WTC11 (cell line): ENCODE measurements around the gene LDLRAD3. TPM values are rescaled to one million over a fixed set of nuclear protein-coding genes. Genes with fewer than 3 reads are reported as not detected.

Source experiments
- ATAC-seq: fragments of 200-7000 bp; cut with Tn5 transposase; 2 replicates; pipeline ENCODE4 v1.10.0; 2021; ENCODE audit warnings: mild to moderate bottlenecking, moderate library complexity
- CTCF ChIA-PET: fragments of 300-600 bp; sonication (Branson Sonifier 250); formaldehyde crosslinking; loops from one replicate; lab custom pipeline; 2021; ENCODE audit warnings: antibody characterized with exemption; lab: Charles Lee
- POLR2A ChIA-PET: fragments of 350-600 bp; sonication (Branson Sonifier 250); formaldehyde crosslinking; loops from one replicate; lab custom pipeline; 2021; ENCODE audit warnings: antibody characterized with exemption; lab: Charles Lee
- DNase-seq: peaks from one replicate; pipeline ENCODE4 v3.0.0; 2021; ENCODE audit warnings: low spot score
- H3K27ac Mint-ChIP-seq: 2 replicates; pipeline ENCODE4 v1.8.0; 2021; ENCODE audit warnings: mixed read lengths
- H3K27me3 Mint-ChIP-seq: 2 replicates; pipeline ENCODE4 v1.8.0; 2021; ENCODE audit warnings: low read depth, mild to moderate bottlenecking, moderate library complexity, mixed read lengths
- H3K36me3 Mint-ChIP-seq: 2 replicates; pipeline ENCODE4 v1.8.0; 2021; ENCODE audit warnings: mixed read lengths
- H3K4me1 Mint-ChIP-seq: 2 replicates; pipeline ENCODE4 v1.8.0; 2022; ENCODE audit warnings: mixed read lengths
- H3K4me3 Mint-ChIP-seq: 2 replicates; pipeline ENCODE4 v1.8.0; 2021; ENCODE audit warnings: mild to moderate bottlenecking, moderate library complexity, mixed read lengths
- H3K9me3 Mint-ChIP-seq: 2 replicates; pipeline ENCODE4 v1.8.0; 2021; ENCODE audit warnings: mixed read lengths
- AFF4 ChIP-seq: sonication (generic); formaldehyde crosslinking; IDR thresholded peaks from 2 replicates; pipeline ENCODE4 v1.8.1; 2023; ENCODE audit warnings: mild to moderate bottlenecking, missing genetic modification reagents, borderline replicate concordance
- CBFB ChIP-seq: sonication (generic); formaldehyde crosslinking; IDR thresholded peaks from 2 replicates; pipeline ENCODE4 v1.8.1; 2022; ENCODE audit warnings: mild to moderate bottlenecking, low read depth, missing genetic modification reagents
- E2F4 ChIP-seq: sonication (generic); formaldehyde crosslinking; IDR thresholded peaks from 2 replicates; pipeline ENCODE4 v1.8.1; 2022; ENCODE audit warnings: low read depth, mild to moderate bottlenecking, moderate library complexity, missing genetic modification reagents, borderline replicate concordance
- ETV6 ChIP-seq: sonication (generic); formaldehyde crosslinking; IDR thresholded peaks from 2 replicates; pipeline ENCODE4 v1.8.1; 2022; ENCODE audit warnings: mild to moderate bottlenecking, missing genetic modification reagents
- FOXP1 ChIP-seq: sonication (generic); formaldehyde crosslinking; IDR thresholded peaks from 2 replicates; pipeline ENCODE4 v1.8.0; 2022; ENCODE audit warnings: missing genetic modification reagents, mild to moderate bottlenecking, moderate library complexity, borderline replicate concordance
- FOXP4 ChIP-seq: sonication (generic); formaldehyde crosslinking; IDR thresholded peaks from 2 replicates; pipeline ENCODE4 v1.8.0; 2022; ENCODE audit warnings: mild to moderate bottlenecking, missing genetic modification reagents
- HMGA2 ChIP-seq: fragments of 250-450 bp; sonication (Bioruptor Pico); IDR thresholded peaks from 2 replicates; pipeline ENCODE4 v1.4.0; 2021; ENCODE audit warnings: mild to moderate bottlenecking, moderate library complexity
- JAZF1 ChIP-seq: fragments of 250-450 bp; sonication (Bioruptor Pico); IDR thresholded peaks from 2 replicates; pipeline ENCODE4 v1.9.0; 2021; ENCODE audit warnings: moderate library complexity, mild to moderate bottlenecking, inconsistent platforms
- NR3C1 ChIP-seq: sonication (generic); formaldehyde crosslinking; conservative IDR thresholded peaks from 2 replicates; pipeline ENCODE4 v1.8.1; 2023; ENCODE audit warnings: low read depth, mild to moderate bottlenecking, missing genetic modification reagents
- PRDM15 ChIP-seq: sonication (generic); formaldehyde crosslinking; IDR thresholded peaks from 2 replicates; pipeline ENCODE4 v1.8.0; 2022; ENCODE audit warnings: missing genetic modification reagents
- PRRX2 ChIP-seq: fragments of 250-450 bp; sonication (Bioruptor Pico); IDR thresholded peaks from 2 replicates; pipeline ENCODE4 v1.8.0; 2021; ENCODE audit warnings: mild to moderate bottlenecking
- RORB ChIP-seq: fragments of 250-450 bp; sonication (Bioruptor Pico); IDR thresholded peaks from 2 replicates; pipeline ENCODE4 v1.9.0; 2021; ENCODE audit warnings: mild to moderate bottlenecking
- SMAD3 ChIP-seq: sonication (generic); formaldehyde crosslinking; IDR thresholded peaks from 2 replicates; pipeline ENCODE4 v1.8.0; 2022; ENCODE audit warnings: missing genetic modification reagents, mild to moderate bottlenecking, borderline replicate concordance
- SMAD4 ChIP-seq: sonication (generic); formaldehyde crosslinking; IDR thresholded peaks from 2 replicates; pipeline ENCODE4 v1.8.0; 2022; ENCODE audit warnings: mild to moderate bottlenecking, missing genetic modification reagents
- ZNF423 ChIP-seq: fragments of 250-450 bp; sonication (Bioruptor Pico); IDR thresholded peaks from 2 replicates; pipeline ENCODE4 v2.1.2; 2022; ENCODE audit warnings: mild to moderate bottlenecking, moderate library complexity
- ZNF671 ChIP-seq: fragments of 250-450 bp; sonication (Bioruptor Pico); IDR thresholded peaks from 2 replicates; pipeline ENCODE4 v1.8.0; 2021; ENCODE audit warnings: mild to moderate bottlenecking
- total RNA-seq: library from RNA; stranded (reverse); gene quantifications from 3 replicates; pipeline ENCODE4 v1.2.3, GENCODE V29; 2021
- TF ChIP-seq, protein P1 (sequence below): sonication (generic); formaldehyde crosslinking; IDR thresholded peaks from 2 replicates; pipeline ENCODE4 v1.8.1; 2022; ENCODE audit warnings: mild to moderate bottlenecking, moderate library complexity, missing genetic modification reagents
- TF ChIP-seq, protein P2 (sequence below): fragments of 250-450 bp; sonication (Bioruptor Pico); IDR thresholded peaks from 2 replicates; pipeline ENCODE4 v1.9.0; 2021; ENCODE audit warnings: mild to moderate bottlenecking, borderline replicate concordance
- TF ChIP-seq, protein P3 (sequence below): sonication (generic); formaldehyde crosslinking; conservative IDR thresholded peaks from 2 replicates; pipeline ENCODE4 v1.8.1; 2022; ENCODE audit warnings: mild to moderate bottlenecking, missing genetic modification reagents

LDLRAD3 gene
- total RNA-seq, 1 experiment from 2014 or later, result 14.5 TPM

DNA sequence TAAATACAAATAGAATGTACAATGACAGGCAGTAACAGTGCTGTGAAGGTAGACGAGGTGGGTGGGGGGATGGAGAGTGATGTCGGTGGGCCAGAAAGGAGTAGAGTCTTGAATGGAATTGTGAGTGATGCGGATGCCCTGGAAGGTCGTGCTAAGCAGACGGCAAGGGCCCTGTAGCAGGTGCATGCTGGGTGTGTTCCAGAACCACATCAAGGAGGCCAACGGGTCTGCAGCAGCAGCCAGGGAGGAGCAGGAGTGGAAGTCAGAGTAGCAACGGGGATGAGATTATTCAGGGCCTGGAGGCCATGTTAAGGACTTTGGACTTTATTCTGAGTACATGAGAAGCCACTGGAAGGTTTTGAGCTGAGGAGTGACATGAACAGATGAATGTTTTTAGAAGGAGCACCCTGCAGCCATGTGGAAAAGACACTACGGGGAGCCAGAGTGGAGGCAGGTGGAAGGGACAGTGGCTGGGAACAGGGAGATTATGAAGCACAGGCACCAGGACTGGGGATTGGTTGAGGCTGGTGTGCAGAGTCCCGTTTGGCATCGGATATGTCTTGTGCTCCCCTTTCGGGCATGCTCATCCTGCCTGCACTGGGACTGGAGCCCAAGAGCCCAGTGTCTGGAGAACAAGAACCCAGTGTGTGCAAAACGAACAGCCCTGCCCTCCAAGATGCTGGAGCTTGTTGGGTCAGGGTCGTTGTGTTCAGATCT lies 271.3 kb downstream of the LDLRAD3 start (continued):
- TF ChIP-seq FOXP1 (CRISPR knock-in tag), result no peak
- no peak for TF ChIP-seq ETV6 (CRISPR knock-in tag)
- no peak for TF ChIP-seq HMGA2 (CRISPR knock-in tag)
- no peak for TF ChIP-seq ZNF423
- TF ChIP-seq, protein P1, sequence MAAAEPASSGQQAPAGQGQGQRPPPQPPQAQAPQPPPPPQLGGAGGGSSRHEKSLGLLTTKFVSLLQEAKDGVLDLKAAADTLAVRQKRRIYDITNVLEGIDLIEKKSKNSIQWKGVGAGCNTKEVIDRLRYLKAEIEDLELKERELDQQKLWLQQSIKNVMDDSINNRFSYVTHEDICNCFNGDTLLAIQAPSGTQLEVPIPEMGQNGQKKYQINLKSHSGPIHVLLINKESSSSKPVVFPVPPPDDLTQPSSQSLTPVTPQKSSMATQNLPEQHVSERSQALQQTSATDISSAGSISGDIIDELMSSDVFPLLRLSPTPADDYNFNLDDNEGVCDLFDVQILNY, result no peak
- no peak for TF ChIP-seq SMAD4 (CRISPR knock-in tag)
- TF ChIP-seq PRRX2, result no peak
- no peak for TF ChIP-seq RORB

GRCh38 chr11:36215693-36216060 lies 271.8 kb downstream of the LDLRAD3 start:
- Mint-ChIP-seq H3K27me3 (no peaks in the 10 kb centered on the region), H3K27ac (no peak overlapping the region), H3K36me3 (peaks cover 14% of the 10 kb centered on the region; the same call in 1 of the 2 replicates), H3K4me3 (no peak overlapping the region), H3K4me1 (peaks cover 20% of the 10 kb centered on the region), H3K9me3 (peaks cover 23% of the 10 kb centered on the region)
- DNase-seq (no peak), ATAC-seq (no peak)
- ChIA-PET POLR2A (interaction anchor here (0.5 kb wide), 1 partner anchor 163 kb away, joined by 3 read pairs; no protein-coding TSS in a partner anchor), CTCF (interaction anchor here (1.0 to 2.8 kb wide), 2 partner anchors 84 to 394 kb away, joined by 3 to 9 read pairs; no protein-coding TSS in a partner anchor)
- no peak for TF ChIP-seq NR3C1 (CRISPR knock-in tag)
- no peak for TF ChIP-seq AFF4 (CRISPR knock-in tag)
- no peak for TF ChIP-seq SMAD3 (CRISPR knock-in tag)
- TF ChIP-seq FOXP4 (CRISPR knock-in tag), result no peak
- TF ChIP-seq, protein P2, sequence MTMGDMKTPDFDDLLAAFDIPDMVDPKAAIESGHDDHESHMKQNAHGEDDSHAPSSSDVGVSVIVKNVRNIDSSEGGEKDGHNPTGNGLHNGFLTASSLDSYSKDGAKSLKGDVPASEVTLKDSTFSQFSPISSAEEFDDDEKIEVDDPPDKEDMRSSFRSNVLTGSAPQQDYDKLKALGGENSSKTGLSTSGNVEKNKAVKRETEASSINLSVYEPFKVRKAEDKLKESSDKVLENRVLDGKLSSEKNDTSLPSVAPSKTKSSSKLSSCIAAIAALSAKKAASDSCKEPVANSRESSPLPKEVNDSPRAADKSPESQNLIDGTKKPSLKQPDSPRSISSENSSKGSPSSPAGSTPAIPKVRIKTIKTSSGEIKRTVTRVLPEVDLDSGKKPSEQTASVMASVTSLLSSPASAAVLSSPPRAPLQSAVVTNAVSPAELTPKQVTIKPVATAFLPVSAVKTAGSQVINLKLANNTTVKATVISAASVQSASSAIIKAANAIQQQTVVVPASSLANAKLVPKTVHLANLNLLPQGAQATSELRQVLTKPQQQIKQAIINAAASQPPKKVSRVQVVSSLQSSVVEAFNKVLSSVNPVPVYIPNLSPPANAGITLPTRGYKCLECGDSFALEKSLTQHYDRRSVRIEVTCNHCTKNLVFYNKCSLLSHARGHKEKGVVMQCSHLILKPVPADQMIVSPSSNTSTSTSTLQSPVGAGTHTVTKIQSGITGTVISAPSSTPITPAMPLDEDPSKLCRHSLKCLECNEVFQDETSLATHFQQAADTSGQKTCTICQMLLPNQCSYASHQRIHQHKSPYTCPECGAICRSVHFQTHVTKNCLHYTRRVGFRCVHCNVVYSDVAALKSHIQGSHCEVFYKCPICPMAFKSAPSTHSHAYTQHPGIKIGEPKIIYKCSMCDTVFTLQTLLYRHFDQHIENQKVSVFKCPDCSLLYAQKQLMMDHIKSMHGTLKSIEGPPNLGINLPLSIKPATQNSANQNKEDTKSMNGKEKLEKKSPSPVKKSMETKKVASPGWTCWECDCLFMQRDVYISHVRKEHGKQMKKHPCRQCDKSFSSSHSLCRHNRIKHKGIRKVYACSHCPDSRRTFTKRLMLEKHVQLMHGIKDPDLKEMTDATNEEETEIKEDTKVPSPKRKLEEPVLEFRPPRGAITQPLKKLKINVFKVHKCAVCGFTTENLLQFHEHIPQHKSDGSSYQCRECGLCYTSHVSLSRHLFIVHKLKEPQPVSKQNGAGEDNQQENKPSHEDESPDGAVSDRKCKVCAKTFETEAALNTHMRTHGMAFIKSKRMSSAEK (CRISPR knock-in tag), result no peak
- TF ChIP-seq, protein P3, sequence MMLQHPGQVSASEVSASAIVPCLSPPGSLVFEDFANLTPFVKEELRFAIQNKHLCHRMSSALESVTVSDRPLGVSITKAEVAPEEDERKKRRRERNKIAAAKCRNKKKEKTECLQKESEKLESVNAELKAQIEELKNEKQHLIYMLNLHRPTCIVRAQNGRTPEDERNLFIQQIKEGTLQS (CRISPR knock-in tag), result no peak
- no peak for TF ChIP-seq ZNF671
- TF ChIP-seq PRDM15 (CRISPR knock-in tag), result no peak
- TF ChIP-seq JAZF1 (CRISPR knock-in tag), result no peak
- no peak for TF ChIP-seq E2F4 (CRISPR knock-in tag)
- TF ChIP-seq CBFB (CRISPR knock-in tag), result no peak
